NCI-H524 treated with DMSO at 0.1 percent for 48 hours (cell line): ENCODE results near the gene SEMA4F.

ENCODE experiments used
- DNase-seq: peaks from one replicate; lab custom pipeline; 2025; lab: John Stamatoyannopoulos, UW

Gene SEMA4F

GRCh38 chr2:74707837-74708236 is 53.8 kb downstream of the SEMA4F start:
- DNase-seq = peak; percentile 91

- DNase-seq = peak; percentile 38
These were observed 54.2 kb downstream of the SEMA4F start for GRCh38 chr2:74708296-74708695.

GRCh38 chr2:74708883-74709282 is 54.8 kb downstream of the SEMA4F start:
- no peak for DNase-seq

- DNase-seq = no peak
These were observed 58.4 kb downstream of the SEMA4F start for GRCh38 chr2:74712223-74713053.

- no peak for DNase-seq
These were observed 60.6 kb downstream of the SEMA4F start for GRCh38 chr2:74714691-74715080.

GRCh38 chr2:74715081-74715791 is 61.2 kb downstream of the SEMA4F start:
- DNase-seq = peak; percentile 45

- DNase-seq = peak; percentile 12
These were observed 61.8 kb downstream of the SEMA4F start for GRCh38 chr2:74715880-74716279.

GRCh38 chr2:74719066-74719465 is 65.0 kb downstream of the SEMA4F start:
- DNase-seq = no peak

GRCh38 chr2:74721316-74721715 is 67.3 kb downstream of the SEMA4F start:
- DNase-seq = no peak

GRCh38 chr2:74724496-74724895 is 70.4 kb downstream of the SEMA4F start:
- no peak for DNase-seq

GRCh38 chr2:74725287-74725686 is 71.2 kb downstream of the SEMA4F start:
- DNase-seq = no peak

GRCh38 chr2:74728842-74729241 is 74.8 kb downstream of the SEMA4F start:
- no peak for DNase-seq

GRCh38 chr2:74730530-74730929 is 76.5 kb downstream of the SEMA4F start:
- no peak for DNase-seq
